GM12891 (cell line): ENCODE results near the gene RAB1B.
"Not testable (repeated sequence)": the region's sequence is repeated elsewhere in the genome, so short reads cannot be mapped to it uniquely, and the experiment has no call there.

ENCODE experiments used
- POLR2A ChIP-seq: IDR thresholded peaks from 2 replicates; pipeline ENCODE4 v1.6.1; 2011; ENCODE audit warnings: low read depth, low read length, control low read depth
- POLR2AphosphoS5 ChIP-seq: IDR thresholded peaks from 2 replicates; pipeline ENCODE4 v1.6.1; 2011; ENCODE audit warnings: low read depth, low read length, control low read depth
- SPI1 ChIP-seq: IDR thresholded peaks from 2 replicates; pipeline ENCODE4 v1.6.1; 2011; ENCODE audit warnings: low read depth, low read length, control low read depth
- TAF1 ChIP-seq: IDR thresholded peaks from 2 replicates; pipeline ENCODE4 v1.6.1; 2011; ENCODE audit warnings: low read depth, low read length, control low read depth

DNA sequence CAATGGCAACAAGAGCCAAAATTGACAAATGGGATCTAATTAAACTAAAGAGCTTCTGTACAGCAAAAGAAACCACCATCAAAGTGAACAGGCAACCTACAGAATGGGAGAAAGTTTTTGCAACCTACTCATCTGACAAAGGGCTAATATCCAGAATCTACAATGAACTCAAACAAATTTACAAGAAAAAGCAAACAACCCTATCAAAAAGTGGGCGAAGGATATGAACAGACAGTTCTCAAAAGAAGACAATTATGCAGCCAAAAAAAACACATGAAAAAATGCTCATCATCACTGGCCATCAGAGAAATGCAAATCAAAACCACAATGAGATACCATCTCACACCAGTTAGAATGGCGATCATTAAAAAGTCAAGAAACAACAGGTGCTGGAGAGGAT, 51.9 kb downstream of the RAB1B start:
- not testable (repeated sequence) for TF ChIP-seq POLR2A, POLR2AphosphoS5, TAF1, SPI1
